ENCODE measurements around the gene ATP5PO.
"Not testable (repeated sequence)": the region's sequence is repeated elsewhere in the genome, so short reads cannot be mapped to it uniquely, and the experiment has no call there.

ATP5PO gene

DNA sequence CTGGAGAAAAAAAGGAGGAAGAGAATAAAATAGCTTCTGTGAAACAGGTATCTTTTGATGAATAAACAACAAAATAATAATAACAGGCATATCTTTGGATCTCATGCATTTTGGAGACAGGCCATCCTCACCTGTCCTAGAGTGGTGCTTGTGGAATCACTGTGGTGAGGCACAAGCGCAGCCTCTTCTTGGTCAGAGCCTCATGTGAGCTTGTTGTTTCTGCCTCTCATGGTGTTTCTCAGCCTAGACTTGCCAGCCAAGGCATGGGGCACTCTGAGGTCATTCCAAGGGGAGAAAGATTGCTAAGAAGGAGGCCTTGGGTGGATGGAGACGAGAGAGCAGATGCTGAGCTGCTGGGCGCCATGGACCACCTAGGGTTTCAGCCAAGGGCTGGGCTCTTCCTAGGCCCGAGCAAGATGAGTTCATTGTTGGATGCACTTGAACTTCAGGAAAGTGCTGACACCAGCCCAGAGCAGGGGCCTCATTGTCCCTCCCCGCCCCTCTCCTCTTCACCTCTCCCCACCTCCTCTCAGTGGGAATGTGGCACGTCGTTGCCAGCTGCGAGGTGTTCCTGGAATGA, 49.5 kb downstream of the ATP5PO start:
- DNase-seq: no peak

DNA sequence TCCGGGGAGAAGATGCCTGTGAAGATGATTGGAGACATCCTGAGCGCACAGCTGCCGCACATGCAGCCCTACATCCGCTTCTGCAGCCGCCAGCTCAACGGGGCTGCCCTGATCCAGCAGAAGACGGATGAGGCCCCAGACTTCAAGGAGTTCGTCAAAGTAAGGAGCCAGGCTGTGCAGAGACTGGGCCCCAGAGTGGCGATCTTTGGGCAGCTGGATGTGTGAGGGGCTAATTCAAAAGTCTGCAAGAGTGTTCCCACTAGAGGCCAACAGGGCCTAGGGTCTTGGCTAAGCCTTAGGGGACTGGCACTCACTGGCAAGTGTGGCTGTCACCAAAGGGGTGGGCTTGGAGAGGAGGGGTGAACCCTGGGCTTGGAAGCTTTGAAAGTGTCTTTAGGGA, 50.4 kb downstream of the ATP5PO start:
- DNase-seq: no peak

DNA sequence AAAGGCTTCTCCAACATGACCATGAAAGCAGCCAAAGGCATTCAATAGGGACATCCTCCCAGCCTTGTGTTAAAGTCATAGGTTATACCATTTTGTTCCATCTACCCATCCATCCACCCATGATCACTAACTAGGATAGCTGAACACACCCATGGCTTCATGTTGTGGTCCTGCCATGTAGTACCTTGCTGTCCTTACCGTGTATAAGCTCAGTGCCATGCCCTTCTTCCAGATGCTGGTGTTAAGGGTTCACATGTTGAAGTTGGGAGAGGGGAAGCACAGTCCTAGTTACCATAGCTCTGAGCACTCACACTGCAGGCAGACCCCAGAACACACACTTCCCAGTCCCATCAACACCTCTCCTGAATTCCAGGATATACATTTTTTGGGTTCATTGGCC, 51.5 kb downstream of the ATP5PO start:
- DNase-seq: no peak

DNA sequence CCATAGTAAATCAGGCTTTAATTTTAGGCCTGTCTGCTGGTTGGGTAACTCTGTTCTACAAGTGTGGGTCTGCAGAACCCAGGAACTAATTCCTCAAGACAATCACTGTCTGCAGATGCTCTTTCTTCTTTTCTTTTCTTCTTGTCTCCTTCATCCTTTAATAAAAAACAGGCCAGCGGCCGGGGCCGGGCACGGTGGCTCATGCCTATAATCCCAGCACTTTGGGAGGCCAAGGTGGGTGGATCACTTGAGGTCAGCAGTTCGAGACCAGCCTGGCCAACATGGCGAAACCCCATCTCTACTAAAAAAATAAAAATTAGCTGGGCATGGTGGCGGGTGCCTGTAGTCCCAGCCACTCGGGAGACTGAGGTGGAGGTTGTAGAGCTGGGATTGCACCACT, 52.4 kb downstream of the ATP5PO start:
- not testable (repeated sequence) for DNase-seq

DNA sequence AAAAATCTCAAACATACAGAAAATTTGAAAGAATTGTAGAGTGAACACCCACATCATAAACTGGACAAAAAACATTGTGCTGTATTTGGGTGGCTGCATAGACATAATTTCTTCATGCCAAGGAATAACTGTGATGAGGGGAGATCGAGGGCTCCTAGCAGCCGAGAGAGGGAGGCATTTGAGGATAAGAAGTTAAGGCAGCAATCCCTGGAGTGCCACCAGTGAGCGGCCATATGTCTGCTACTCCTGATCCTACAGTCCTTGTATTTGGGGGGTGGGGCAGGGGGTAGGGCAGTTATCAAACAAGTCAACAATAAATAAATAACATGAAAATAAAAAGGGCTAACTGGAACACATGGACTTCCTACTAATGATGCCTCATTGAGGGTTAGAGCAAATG, 54.5 kb downstream of the ATP5PO start:
- DNase-seq: no peak

DNA sequence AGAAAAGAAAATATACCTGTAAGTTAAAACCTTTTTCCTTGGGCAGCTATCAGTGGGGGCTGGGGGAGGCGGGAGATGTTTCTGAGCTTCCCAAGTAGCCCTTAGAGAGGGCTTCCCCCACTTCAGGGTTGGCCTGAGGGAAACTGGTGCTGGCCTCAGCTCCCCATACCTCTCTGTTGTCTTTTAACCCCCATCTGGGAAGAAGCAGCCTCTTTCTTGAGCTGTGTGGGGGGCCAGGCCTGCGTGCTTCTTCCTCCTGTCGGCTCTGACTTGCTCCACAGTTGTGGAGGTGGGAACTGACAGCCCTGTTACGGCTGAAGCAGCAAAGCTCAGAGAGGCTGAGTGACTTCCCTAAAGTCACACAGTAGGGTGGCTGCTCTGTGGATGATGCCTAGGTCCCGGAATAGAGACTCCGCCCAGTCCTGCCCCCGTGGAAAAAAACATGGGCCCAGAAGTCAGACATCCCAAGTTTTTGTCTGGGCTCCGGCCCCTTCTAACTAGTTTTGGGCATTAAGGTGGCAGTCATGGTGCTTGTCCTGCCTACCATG, 55.2 kb downstream of the ATP5PO start:
- no peak for DNase-seq

DNA sequence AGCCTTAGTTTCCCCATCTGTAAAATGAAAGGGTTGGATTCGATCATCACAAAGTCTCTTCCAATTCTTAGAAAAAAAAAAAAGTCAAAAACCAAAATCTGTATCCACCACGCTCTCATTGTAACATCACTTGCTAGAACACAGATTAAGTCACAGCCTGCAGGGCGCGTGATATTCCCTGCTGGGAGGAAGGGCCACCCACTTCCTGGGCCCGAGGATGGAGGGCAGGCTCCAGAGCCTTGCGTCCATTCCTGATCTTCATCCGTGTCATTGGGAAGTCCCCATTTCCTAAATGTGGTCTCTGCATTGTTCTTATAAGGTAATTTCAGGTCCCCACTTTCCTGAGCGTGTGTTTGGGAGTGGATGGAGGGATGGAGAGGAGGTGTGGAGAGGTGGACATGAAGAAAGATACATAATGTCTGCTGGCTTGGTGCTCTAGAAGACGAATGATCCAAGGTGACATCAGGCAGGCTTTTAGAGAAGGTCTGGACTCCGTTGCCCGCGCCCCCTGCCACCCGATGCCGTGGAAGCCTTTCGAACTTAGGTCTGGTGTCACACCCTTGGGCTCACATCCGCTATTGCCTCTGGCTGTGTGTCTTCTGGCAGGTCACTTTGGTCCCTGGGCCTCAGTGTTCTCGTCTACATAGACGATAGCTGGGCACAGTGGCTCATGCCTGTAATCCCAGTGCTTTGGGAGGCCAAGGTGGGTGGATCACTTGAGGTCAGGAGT, 56.1 kb downstream of the ATP5PO start:
- DNase-seq: no peak

DNA sequence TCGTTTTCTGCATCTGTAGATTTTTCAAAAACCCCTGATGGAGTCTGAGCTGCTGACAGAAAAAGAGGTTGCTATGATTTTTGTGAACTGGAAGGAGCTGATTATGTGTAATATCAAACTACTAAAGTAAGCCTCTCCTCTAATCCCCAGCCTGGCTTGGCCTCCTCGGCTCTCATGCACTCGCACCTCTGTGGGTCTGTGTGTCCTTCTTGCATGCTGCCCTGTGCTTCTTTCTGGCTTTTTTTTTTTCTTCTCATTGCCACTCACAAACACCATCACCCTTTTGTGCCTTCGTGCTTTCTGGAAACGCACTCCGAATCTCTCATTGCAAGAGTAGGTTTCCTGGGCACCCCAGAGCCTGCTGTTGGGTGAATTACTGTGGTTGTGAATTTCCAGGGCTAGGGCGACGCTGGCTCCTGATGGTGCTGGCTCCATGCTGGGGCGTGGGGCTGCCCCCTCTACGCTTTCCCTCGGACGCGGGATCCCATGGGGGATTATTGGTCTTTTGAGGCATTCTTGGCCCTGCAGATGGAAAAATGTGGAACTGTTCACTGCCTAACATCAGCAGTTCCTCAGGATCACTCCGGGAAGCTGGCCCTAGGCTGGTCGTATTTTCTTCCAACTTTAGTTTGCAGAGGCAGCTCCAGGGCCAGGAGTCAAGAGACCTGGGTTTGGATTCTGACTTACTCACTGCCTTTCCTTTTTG, 56.8 kb downstream of the ATP5PO start:
- no peak for DNase-seq

DNA sequence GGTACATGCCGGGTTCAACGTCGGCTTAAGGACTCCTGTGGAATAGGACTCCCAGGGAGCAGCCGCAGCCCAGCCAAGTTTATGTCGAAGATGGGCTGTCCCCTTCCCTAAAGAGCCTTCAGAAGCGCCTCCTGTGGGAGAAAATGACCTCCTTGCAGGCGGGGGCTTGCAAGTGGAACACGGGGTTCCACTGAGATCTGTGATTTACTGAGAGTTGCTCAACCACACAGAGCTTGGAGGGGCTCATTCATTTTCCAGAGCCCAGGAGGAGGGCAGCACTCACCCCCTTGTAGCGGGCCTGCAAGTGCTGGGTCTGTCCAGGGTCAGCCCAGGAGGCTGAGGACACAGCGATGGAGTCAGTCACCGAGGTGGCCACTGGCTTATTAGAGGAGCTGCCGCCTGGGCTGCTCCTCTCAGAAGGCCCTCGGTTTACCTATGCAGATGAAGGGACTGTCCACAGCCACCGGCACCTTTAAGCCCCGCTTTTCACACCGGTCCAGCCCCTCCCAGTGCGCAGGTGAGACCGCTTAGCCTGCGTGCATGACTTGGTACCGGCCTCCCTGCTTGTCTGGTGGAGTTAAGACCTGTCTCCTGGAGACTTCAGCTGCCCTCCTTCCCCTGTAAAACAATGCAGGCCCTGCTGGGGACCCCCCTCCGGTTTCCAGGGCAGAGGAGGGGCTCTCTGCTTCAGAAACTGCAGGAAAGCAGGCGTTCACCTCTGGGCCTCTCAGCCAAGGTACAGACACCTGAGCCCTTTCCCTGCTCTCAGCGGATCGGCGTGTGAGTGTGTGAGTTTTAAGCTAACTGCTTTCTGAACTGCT, 57.5 kb downstream of the ATP5PO start:
- DNase-seq: no peak

DNA sequence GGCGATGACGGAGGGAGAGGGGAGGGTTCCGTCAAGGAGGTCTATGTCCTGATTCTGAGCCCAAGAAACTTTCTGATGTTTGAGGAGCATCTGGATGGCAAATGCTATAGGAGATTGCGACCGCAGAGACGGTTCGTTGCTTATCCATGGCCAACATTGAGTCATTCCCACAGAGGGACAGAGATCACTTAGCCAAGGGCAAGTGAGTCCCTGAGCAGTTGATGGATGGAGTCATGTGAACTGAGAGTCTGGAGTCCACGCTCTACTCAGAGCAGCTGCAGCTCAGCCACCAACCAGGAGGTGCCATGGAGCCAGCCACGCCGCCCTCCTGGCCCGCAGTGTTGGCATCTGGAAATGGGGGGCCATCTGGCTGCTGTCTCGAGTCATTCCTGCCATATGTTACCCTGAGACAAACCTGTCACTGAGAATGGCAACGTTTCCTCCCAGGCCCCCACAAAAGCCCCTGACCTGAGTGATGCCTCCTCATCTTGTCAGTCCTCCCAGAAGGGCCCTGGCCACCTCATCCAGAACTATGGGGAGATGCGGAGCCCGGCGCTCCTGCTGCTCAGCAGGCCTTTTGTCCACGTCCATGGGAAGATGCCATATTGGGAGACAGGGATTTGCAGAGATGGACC, 58.6 kb downstream of the ATP5PO start:
- no peak for DNase-seq

DNA sequence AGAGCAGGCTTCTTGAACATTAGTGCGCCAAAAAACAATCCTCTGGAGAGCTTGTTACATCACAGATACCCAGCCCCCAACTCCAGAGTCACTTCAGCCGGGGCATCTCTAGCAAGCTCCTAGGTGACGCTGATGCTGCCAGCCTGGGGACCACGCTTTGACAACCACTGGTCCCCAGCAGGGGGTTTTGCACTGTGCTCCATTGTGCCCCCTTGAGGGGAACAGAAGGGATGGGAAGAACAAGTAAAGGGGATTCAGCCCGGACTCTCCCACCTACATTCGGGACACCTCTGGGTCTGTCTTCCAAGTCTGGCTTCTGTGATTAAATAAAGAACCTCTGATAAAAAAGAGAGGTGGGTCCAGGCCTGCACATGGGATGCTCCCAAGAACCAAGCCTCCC, 60.4 kb downstream of the ATP5PO start:
- no peak for DNase-seq

DNA sequence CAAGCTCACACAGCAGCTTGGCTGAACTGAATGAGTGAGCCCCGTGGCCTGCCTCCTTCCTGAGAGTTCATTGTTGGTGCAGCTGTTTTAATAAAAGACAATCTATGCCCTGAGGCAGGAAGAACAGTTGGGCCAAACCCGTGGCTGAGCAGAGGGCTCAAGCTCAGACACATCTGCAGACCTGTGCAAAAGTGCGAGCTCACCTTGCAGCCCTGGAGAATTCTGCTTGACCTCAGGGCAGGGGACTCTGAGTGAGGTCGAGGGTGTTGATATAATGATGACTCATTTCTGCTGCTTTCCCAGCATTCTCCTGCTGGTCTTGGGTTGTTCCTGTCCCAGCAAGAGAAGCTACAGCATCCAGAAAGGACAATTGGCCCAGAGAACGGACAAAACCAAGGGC, 61.0 kb downstream of the ATP5PO start:
- no peak for DNase-seq

All from activated T-cell treated with anti-CD3 and anti-CD28 coated beads, Interleukin-2, amount 50 U/mL, for 1 hour (primary cell).